HG03175 (cell line): Measurements from ENCODE around the gene TGIF1.
A peak's percentile ranks its signal among the peaks of the same experiment; 100 is the strongest.
"Not testable (repeated sequence)": the region's sequence is repeated elsewhere in the genome, so short reads cannot be mapped to it uniquely, and the experiment has no call there.

ENCODE experiments used
- ATAC-seq: cut with Tn5 transposase; IDR thresholded peaks from one replicate; pipeline ENCODE4 v1.9.1; 2021; ENCODE audit warnings: mild to moderate bottlenecking, moderate library complexity; ENCODE audit not compliant: unreplicated experiment

TGIF1 gene

GRCh38 chr18:3455090-3455635 is 5.2 kb downstream of the TGIF1 start:
- no peak for ATAC-seq

GRCh38 chr18:3455907-3456685 is 6.1 kb downstream of the TGIF1 start:
- no peak for ATAC-seq

- no peak for ATAC-seq
These were observed 6.7 kb downstream of the TGIF1 start for GRCh38 chr18:3456686-3457069.

GRCh38 chr18:3457261-3457724 is 7.3 kb downstream of the TGIF1 start:
- no peak for ATAC-seq

- no peak for ATAC-seq
These were observed 8.4 kb downstream of the TGIF1 start for GRCh38 chr18:3458378-3458777.

- no peak for ATAC-seq
These were observed 9.2 kb downstream of the TGIF1 start for GRCh38 chr18:3458952-3459853.

- no peak for ATAC-seq
These were observed 10.9 kb downstream of the TGIF1 start for GRCh38 chr18:3460823-3461398.

GRCh38 chr18:3461704-3462103 is 11.7 kb downstream of the TGIF1 start:
- no peak for ATAC-seq

- ATAC-seq, result no peak
These were observed 13.1 kb downstream of the TGIF1 start for GRCh38 chr18:3463051-3463450.

GRCh38 chr18:3466045-3466444 is 16.1 kb downstream of the TGIF1 start:
- no peak for ATAC-seq

GRCh38 chr18:3466872-3467271 is 16.9 kb downstream of the TGIF1 start:
- no peak for ATAC-seq

GRCh38 chr18:3468066-3468705 is 18.2 kb downstream of the TGIF1 start:
- no peak for ATAC-seq

GRCh38 chr18:3468833-3469232 is 18.9 kb downstream of the TGIF1 start:
- no peak for ATAC-seq

GRCh38 chr18:3471141-3471648 is 21.2 kb downstream of the TGIF1 start:
- ATAC-seq, result no peak

GRCh38 chr18:3472121-3472520 is 22.1 kb downstream of the TGIF1 start:
- ATAC-seq, result not testable (repeated sequence)

- peak; percentile 88 for ATAC-seq
These were observed 22.9 kb downstream of the TGIF1 start for GRCh38 chr18:3472681-3473544.

- no peak for ATAC-seq
These were observed 28.4 kb downstream of the TGIF1 start for GRCh38 chr18:3478262-3478978.

- ATAC-seq, result no peak
These were observed 30.1 kb downstream of the TGIF1 start for GRCh38 chr18:3479978-3480509.
